Measurements from ENCODE around the gene ABCA10.

DNA sequence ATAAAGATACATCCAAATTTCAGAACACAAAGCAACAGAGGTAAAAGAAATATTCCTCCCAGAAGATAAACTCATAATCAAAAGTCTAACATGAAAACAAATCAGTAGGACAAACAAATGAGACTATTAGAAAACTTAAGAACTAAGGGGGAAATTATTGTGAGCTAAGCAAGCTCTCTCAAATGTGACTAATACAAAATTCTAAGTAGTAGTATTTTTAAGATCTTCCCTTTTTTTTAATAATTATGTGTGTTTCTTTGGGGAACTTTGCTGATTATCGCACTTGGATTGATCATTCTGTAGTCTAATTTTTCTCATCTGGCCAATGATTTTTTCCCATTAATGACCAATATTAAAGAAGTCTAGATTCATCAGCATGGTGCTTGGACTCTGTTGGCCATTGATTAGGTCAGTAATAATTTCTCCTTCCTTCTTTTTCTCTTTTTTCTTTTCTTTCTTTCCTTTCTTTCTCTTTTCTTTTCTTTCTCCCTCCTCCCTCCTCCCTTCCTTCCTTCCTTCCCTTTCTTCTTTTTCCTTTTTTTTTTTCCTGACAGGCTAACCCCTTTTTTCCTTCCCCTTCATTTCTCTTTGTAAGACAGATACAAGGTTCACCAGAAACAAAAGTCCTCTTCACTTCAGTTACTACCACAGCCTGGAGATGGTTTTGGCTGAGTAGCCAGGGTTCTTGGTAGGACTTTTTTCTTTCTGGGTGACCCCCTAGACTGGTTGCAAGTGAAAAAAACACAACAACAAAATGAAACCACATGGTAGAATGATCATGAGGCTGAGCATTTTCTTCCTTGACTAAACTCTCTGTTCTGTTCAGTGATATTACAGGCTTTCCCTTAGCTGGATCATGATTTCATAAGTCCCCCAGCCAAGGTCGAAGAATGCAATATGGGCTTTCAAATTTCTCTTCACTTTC, 84.0 kb downstream of the ABCA10 start:
- no peak for TF ChIP-seq POLR2AphosphoS5 (IDR thresholded peaks at IDR 0.05; ENCODE audit: low read depth, low read length)
- TF ChIP-seq, protein P1, sequence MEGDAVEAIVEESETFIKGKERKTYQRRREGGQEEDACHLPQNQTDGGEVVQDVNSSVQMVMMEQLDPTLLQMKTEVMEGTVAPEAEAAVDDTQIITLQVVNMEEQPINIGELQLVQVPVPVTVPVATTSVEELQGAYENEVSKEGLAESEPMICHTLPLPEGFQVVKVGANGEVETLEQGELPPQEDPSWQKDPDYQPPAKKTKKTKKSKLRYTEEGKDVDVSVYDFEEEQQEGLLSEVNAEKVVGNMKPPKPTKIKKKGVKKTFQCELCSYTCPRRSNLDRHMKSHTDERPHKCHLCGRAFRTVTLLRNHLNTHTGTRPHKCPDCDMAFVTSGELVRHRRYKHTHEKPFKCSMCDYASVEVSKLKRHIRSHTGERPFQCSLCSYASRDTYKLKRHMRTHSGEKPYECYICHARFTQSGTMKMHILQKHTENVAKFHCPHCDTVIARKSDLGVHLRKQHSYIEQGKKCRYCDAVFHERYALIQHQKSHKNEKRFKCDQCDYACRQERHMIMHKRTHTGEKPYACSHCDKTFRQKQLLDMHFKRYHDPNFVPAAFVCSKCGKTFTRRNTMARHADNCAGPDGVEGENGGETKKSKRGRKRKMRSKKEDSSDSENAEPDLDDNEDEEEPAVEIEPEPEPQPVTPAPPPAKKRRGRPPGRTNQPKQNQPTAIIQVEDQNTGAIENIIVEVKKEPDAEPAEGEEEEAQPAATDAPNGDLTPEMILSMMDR (IDR thresholded peaks at IDR 0.05), result no peak
- TF ChIP-seq, protein P2, sequence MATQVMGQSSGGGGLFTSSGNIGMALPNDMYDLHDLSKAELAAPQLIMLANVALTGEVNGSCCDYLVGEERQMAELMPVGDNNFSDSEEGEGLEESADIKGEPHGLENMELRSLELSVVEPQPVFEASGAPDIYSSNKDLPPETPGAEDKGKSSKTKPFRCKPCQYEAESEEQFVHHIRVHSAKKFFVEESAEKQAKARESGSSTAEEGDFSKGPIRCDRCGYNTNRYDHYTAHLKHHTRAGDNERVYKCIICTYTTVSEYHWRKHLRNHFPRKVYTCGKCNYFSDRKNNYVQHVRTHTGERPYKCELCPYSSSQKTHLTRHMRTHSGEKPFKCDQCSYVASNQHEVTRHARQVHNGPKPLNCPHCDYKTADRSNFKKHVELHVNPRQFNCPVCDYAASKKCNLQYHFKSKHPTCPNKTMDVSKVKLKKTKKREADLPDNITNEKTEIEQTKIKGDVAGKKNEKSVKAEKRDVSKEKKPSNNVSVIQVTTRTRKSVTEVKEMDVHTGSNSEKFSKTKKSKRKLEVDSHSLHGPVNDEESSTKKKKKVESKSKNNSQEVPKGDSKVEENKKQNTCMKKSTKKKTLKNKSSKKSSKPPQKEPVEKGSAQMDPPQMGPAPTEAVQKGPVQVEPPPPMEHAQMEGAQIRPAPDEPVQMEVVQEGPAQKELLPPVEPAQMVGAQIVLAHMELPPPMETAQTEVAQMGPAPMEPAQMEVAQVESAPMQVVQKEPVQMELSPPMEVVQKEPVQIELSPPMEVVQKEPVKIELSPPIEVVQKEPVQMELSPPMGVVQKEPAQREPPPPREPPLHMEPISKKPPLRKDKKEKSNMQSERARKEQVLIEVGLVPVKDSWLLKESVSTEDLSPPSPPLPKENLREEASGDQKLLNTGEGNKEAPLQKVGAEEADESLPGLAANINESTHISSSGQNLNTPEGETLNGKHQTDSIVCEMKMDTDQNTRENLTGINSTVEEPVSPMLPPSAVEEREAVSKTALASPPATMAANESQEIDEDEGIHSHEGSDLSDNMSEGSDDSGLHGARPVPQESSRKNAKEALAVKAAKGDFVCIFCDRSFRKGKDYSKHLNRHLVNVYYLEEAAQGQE (IDR thresholded peaks at IDR 0.05; ENCODE audit: insufficient read depth in 1 of 2, low read depth in 2 of 2, low read length in 1 of 2), result no peak
